GM19035 (cell line): Measurements from ENCODE around the gene COX10.
"Not testable (repeated sequence)": the region's sequence is repeated elsewhere in the genome, so short reads cannot be mapped to it uniquely, and the experiment has no call there.

Experiments
- ATAC-seq: cut with Tn5 transposase; IDR thresholded peaks from one replicate; pipeline ENCODE4 v1.9.1; 2021; ENCODE audit not compliant: unreplicated experiment

Gene COX10

DNA sequence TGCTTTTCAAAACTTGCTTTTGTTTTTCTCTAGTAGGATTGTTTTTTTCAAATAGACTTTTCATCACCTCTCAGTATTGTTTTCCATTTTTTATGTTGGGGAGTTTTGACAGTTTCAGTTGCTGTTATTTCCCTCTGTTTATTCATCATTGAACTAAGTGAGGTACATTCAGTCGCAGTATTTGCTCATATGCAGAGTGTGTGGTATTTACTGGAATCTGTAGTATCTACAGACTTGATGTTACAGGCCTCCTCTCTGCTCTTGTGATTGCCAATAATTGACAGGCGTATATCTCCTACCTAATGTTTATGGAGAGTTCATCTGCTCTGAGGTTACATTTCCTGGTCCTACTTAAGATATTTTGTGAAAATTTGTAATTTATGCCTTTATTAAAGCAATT, 49.6 kb downstream of the COX10 start:
- ATAC-seq, result no peak

DNA sequence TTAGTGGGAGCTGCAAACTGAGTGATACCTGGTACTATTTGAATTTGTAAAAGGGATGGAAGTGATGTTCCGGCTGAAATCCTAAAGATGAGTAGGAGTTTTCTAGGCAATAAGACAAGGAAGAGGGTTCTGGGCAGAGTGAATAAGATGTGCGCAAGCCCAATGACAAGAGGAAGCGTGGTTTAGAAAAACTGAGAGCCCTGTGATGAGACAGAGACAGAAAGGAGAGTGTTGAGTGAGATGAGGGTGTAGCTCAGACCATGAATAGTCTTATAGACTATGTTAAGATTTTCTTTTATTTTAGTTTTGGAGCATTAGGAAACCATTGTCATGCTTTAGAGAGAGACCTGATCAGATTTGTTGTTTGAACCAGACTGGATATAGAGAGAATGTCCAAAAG, 50.2 kb downstream of the COX10 start:
- no peak for ATAC-seq

GRCh38 chr17:14121952-14122351, 52.6 kb downstream of the COX10 start:
- no peak for ATAC-seq

DNA sequence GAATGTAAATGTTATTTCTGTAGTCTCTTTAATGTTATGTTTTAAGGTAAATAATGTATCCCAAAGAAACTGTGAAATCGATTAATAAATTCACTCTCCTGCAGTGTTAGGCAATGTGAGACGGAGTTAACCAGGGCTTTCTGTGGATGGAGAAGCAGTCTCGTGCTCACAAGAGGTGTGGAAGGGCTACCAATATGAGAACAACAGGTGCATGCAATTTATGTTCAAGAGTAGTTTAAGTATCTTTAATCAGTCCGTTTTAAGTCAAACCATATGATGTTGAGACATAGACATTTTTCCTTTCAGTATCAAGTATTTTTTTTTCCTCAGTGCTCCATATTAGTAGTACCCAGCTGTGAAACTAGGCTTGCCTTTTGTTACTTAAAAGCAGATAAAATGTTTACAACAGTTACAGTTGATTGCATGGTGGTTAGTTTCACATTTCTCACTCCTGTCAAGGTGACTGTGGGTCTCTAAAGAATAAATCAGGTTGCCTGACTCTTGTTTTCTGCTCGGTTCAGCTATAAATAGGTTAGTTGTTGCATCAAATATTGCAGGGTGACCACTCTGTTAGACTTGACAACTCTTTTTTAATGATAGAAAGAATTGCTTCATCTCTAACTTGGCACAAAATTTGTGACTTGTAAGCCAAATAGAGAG, 54.4 kb downstream of the COX10 start:
- ATAC-seq, result no peak

GRCh38 chr17:14124854-14125253, 55.5 kb downstream of the COX10 start:
- ATAC-seq, result no peak

GRCh38 chr17:14125518-14126137, 56.3 kb downstream of the COX10 start:
- no peak for ATAC-seq

DNA sequence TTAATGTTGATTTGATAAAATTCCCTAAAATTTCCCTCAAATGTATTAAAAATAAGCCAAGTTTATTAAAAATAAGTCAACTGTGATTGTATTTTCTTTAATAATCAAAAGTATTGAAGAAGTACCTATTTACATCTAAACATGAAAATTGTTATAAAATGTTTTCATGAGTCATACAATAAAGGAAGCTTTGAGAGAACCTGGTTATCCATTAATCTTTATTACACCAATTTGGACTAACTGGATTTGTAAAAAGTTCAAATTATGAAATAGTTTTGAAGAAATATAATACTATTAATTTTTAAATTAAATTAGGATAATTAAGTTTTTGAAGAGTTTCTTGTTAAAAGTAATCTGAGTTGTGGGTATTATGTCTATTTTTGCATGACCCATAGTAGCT, 63.8 kb downstream of the COX10 start:
- ATAC-seq, result no peak

GRCh38 chr17:14134456-14134855, 65.2 kb downstream of the COX10 start:
- no peak for ATAC-seq

DNA sequence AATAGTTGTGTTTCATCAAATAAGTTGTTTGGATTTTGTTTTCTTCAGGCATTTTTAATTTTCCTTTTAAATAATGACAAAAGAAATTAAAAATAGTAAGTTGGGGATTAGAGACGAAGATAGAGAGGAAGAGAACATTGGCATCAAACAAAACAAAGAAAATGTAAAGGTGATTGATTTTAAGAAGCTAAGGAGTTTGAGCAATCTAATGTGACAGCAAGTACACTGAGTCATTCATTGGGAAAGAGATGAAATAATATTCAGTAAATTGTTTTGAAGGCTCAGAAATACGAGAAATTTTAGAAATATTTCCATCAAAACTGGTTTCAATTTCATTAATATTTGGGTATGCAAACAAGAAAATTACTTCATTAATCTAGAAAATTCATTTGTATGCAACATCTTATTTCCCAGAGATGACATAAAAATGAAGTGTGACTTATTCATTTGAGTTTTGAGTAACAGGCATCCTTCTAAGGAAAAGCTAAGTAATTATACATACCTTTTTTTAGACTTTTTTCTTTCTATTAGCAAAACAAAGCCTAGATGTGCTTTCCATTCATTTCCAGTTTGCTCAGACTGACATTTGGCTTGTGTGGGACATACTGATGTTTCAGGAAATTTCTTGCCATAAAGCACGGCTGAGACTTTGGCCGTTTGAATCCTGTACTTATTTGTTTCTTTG, 66.7 kb downstream of the COX10 start:
- no peak for ATAC-seq

DNA sequence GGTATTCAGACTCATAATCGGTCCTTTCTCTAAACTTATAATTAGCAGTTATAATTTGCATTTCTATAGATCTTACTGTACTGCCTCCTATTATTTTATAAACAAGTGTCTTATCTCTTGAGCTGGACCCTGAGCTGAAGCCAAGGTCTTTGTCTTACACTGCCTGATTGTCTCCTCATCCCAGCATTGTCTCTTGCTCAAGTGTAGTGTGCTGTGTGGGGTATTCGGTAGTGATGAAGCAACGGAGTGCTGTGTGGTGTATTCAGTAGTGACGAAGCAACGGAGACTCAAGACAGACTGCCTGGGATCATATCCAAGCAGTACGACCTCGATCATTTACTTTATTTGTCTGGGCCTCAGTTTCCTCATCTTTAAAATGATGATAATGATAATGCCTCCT, 69.3 kb downstream of the COX10 start:
- no peak for ATAC-seq

DNA sequence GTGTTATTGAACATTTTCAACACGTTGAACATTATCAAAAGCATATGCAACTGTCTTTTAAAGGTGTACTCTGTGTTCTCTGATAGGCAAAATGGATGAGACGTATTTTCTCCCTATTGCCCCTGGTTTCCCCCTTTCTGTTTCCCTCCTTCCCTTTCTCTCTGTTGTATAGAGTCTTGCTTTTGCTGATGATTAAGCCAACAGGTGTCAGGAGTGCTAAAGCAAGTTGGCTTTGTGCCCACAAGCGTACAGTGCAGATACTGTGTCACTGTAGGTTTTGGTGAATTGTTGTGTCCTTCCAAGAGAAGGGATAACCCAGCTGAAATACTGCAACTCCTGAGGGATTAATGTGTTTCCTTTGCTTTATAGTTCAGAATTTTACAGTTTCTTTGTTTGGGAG, 74.4 kb downstream of the COX10 start:
- ATAC-seq, result no peak

- no peak for ATAC-seq
These were observed 75.2 kb downstream of the COX10 start for GRCh38 chr17:14144508-14144907.

DNA sequence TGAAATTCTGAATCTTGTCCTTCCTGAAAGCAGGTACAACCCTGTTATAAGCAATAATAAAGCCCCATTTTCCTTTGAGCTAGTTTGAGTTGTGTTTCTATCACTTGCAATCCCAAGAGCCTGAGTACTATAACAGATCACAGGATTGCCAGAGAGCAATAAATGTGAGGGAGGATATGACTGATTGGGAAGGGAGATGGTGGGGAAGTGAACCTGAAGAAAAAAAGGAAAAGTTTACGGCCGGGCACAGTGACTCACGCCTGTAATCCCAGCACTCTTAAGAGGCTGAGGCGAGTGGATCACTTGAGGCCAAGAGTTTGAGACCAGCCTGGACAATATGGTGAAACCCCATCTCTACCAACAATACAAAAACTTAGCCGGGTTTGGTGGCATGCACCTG, 80.4 kb downstream of the COX10 start:
- ATAC-seq, result no peak

- no peak for ATAC-seq
These were observed 81.3 kb downstream of the COX10 start for GRCh38 chr17:14150619-14151018.

DNA sequence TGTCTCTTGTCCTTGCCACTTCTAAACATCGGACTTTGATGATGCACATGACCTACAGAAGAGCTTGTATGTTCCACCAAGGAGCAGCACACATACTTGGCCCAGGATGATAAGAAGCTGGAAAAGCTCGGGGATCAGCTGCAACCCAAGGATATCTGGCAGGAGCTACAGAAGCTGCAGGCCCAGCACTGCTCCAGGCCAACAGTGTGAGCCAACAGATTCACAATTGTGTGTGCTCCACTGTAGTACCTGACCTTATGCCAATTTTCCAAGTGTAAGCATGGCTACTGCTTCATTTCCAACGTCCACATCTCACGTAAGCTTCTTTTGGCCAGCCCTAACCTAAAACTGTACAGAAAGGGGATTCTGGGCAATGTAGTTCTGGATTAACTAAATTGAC, 83.4 kb downstream of the COX10 start:
- no peak for ATAC-seq

GRCh38 chr17:14153374-14153773, 84.1 kb downstream of the COX10 start:
- no peak for ATAC-seq

DNA sequence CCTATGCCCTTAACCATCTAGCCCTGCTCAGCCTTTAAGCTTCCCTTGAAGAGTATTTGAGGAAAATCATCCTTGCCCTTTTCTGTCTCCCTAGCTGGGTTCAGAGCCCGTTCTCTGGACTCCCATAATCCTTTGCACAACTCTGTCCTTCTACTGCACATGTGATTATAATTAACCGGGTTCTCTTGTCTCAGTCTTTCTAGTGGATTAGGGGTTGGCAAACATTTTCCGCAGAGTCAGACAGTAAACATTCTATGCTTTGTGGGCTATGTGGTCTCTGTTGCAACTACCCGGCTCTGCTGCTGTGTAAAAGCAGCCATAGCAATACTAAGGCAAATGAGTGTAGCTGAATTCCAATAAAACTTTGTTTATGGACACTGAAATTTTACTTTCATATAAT, 87.4 kb downstream of the COX10 start:
- no peak for ATAC-seq

DNA sequence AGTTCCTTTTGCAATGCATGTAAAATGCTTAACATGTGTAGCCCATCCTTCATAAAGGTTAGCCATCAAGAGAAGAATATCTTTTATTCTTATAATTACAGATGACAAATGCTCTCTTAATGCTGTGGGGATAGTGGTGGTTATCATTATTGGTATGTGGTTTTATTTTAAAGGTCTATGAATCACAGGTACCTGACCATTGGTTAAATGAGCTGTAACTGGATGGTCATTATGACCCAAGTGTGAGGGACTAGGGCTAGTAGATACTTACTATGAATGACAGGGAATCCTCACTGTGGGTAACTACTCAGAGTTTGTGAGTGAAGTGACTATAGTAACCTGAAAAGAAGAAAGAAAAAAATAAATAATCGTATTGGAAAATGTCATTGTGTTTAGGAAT, 88.5 kb downstream of the COX10 start:
- no peak for ATAC-seq

DNA sequence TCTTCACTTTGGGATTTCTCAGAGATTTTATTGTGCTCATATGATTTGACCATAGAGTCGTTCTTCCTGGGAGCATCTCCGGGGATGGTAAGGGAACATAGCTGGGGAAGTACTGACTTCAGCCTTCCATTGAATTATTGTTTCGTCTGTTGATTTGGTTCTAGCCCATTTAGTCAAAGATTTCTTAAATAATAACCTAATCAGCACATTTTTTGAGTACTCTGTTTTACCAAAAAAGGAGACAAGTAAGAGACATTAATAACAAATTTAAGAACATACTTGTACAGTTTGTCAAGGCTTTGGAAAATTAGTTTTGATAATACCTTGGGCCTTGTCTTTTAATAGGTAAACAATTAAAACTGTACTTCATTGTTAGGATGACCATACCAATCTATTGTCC, 89.4 kb downstream of the COX10 start:
- no peak for ATAC-seq

DNA sequence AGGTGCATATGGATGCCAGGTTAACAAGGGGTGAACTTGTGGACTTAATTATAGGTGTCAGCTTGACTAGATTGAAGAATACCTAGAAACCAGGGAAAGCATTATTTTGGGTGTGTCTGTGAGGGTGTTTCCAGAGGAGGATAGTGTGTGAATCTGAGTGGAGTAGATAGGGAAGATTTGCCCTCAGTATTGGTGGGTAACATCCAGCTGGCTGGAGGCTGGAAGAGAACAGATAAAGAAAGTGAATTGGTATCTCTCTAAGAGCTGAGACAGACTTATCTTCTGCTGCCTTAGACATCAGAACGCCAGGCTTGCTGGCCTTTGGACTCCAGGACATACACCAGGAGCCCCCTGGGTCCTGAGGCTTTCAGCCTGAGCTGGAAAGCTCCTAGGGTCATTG, 92.1 kb downstream of the COX10 start:
- ATAC-seq, result no peak

- no peak for ATAC-seq
These were observed 96.3 kb downstream of the COX10 start for GRCh38 chr17:14165616-14166015.

GRCh38 chr17:14167831-14168230, 98.5 kb downstream of the COX10 start:
- ATAC-seq, result not testable (repeated sequence)

- ATAC-seq, result no peak
These were observed 99.3 kb downstream of the COX10 start for GRCh38 chr17:14168582-14168981.
